HG03571 (cell line): ENCODE results near the gene TAF15.

Experiments
- ATAC-seq: cut with Tn5 transposase; IDR thresholded peaks from one replicate; pipeline ENCODE4 v1.9.1; 2021; ENCODE audit not compliant: unreplicated experiment

The TAF15 gene

GRCh38 chr17:35870906-35871819 is 61.9 kb downstream of the TAF15 start:
- no peak for ATAC-seq

- ATAC-seq: no peak
Observed at GRCh38 chr17:35872196-35872980, 63.1 kb downstream of the TAF15 start.

GRCh38 chr17:35875072-35875799 is 66.0 kb downstream of the TAF15 start:
- no peak for ATAC-seq

- no peak for ATAC-seq
Observed at GRCh38 chr17:35875800-35876139, 66.5 kb downstream of the TAF15 start.

GRCh38 chr17:35876534-35876933 is 67.2 kb downstream of the TAF15 start:
- ATAC-seq: no peak

GRCh38 chr17:35877345-35878029 is 68.2 kb downstream of the TAF15 start:
- no peak for ATAC-seq

GRCh38 chr17:35878361-35878760 is 69.1 kb downstream of the TAF15 start:
- ATAC-seq: no peak

- peak; percentile 81 for ATAC-seq
Observed at GRCh38 chr17:35879773-35880654, 70.7 kb downstream of the TAF15 start, which contains the start of gene CCL5. Gene CCL5 (minus strand): TSS chr17:35880360.

GRCh38 chr17:35889241-35889640 is 80.0 kb downstream of the TAF15 start:
- ATAC-seq: no peak

- ATAC-seq: no peak
Observed at GRCh38 chr17:35889818-35890773, 80.8 kb downstream of the TAF15 start.

- no peak for ATAC-seq
Observed at GRCh38 chr17:35890774-35891155, 81.5 kb downstream of the TAF15 start.

GRCh38 chr17:35891269-35891668 is 82.0 kb downstream of the TAF15 start:
- no peak for ATAC-seq

GRCh38 chr17:35892091-35893035 is 83.1 kb downstream of the TAF15 start:
- no peak for ATAC-seq

- ATAC-seq: no peak
Observed at GRCh38 chr17:35893751-35894150, 84.5 kb downstream of the TAF15 start.

GRCh38 chr17:35894206-35894605 is 84.9 kb downstream of the TAF15 start:
- no peak for ATAC-seq

- no peak for ATAC-seq
Observed at GRCh38 chr17:35895636-35896587, 86.6 kb downstream of the TAF15 start.
